Right renal pelvis (tissue), 4 donors: ENCODE results near the gene PDE2A. TPM values are rescaled to one million over a fixed set of nuclear protein-coding genes. Genes with fewer than 3 reads are reported as not detected.

ENCODE experiments used
- DNase-seq, 4 donors: peaks; one replicate each; pipeline ENCODE4 v3.0.0-alpha.2; 2013; ENCODE audit warnings: low read depth in 4 of 4, low spot score in 3 of 4, missing footprints in 1 of 4
- polyA plus RNA-seq, 4 donors: library from polyadenylated mRNA; unstranded; fragments of 120-200 nt; gene quantifications; one replicate each; pipeline ENCODE4 v1.2.1, GENCODE V29; 2013; ENCODE audit not compliant: insufficient read length in 4 of 4

PDE2A gene
- polyA plus RNA-seq, result 10 to 100 TPM; 15.1 to 16.2 (median 15.9) TPM

GRCh38 chr11:72673943-72674828, at the start of gene PDE2A:
PDE2A (minus strand) TSS chr11:72674422; CDS start chr11:72674207, 215 bp downstream.
- DNase-seq, result no peak

- DNase-seq, result no peak
Measured at GRCh38 chr11:72723508-72723907, 49.3 kb upstream of the PDE2A start.

GRCh38 chr11:72722050-72722748, 48.0 kb upstream of the PDE2A start:
- DNase-seq, result peak; percentile 79 to 88 (median 84)

GRCh38 chr11:72721689-72722049, 47.4 kb upstream of the PDE2A start:
- no peak for DNase-seq

- DNase-seq, result no peak
Measured at GRCh38 chr11:72721276-72721675, 47.1 kb upstream of the PDE2A start.

- DNase-seq, result no peak
Measured at GRCh38 chr11:72720784-72721183, 46.6 kb upstream of the PDE2A start.

GRCh38 chr11:72720047-72720446, 45.8 kb upstream of the PDE2A start:
- no peak for DNase-seq

- DNase-seq, result no peak
Measured at GRCh38 chr11:72719551-72719950, 45.3 kb upstream of the PDE2A start.

- no peak for DNase-seq
Measured at GRCh38 chr11:72719144-72719543, 44.9 kb upstream of the PDE2A start.

GRCh38 chr11:72718101-72718501, 43.9 kb upstream of the PDE2A start:
- DNase-seq, result no peak

- no peak for DNase-seq
Measured at GRCh38 chr11:72716788-72717435, 42.7 kb upstream of the PDE2A start.

- no peak for DNase-seq
Measured at GRCh38 chr11:72716290-72716689, 42.1 kb upstream of the PDE2A start.

- no peak for DNase-seq
Measured at GRCh38 chr11:72712841-72713240, 38.6 kb upstream of the PDE2A start.

GRCh38 chr11:72712168-72712751, 38.0 kb upstream of the PDE2A start:
- DNase-seq, result no peak

GRCh38 chr11:72711141-72711540, 36.9 kb upstream of the PDE2A start:
- no peak for DNase-seq

GRCh38 chr11:72710278-72710677, 36.1 kb upstream of the PDE2A start:
- DNase-seq, result no peak

GRCh38 chr11:72709478-72710238, 35.4 kb upstream of the PDE2A start:
- no peak for DNase-seq

GRCh38 chr11:72707032-72707431, 32.8 kb upstream of the PDE2A start:
- DNase-seq, result no peak

- DNase-seq, result no peak
Measured at GRCh38 chr11:72706579-72706978, 32.4 kb upstream of the PDE2A start.
